Skeletal muscle satellite cell (primary cell): ENCODE results near the gene ANP32B.
A peak's percentile ranks its signal among the peaks of the same experiment; 100 is the strongest.

Experiments
- H3K27me3 ChIP-seq: 2 replicates; pipeline ENCODE4 v1.7.0; 2013; ENCODE audit warnings: low read length; ENCODE audit not compliant: control insufficient read depth, insufficient read depth
- H3K36me3 ChIP-seq: 2 replicates; pipeline ENCODE4 v1.7.0; 2013; ENCODE audit warnings: mild to moderate bottlenecking, control low read depth, low read length; ENCODE audit not compliant: insufficient read depth
- H3K4me1 ChIP-seq: 2 replicates; pipeline ENCODE4 v1.7.0; 2013; ENCODE audit warnings: low read length; ENCODE audit not compliant: control insufficient read depth, insufficient read depth
- H3K4me2 ChIP-seq: 2 replicates; pipeline ENCODE4 v1.7.0; 2013; ENCODE audit warnings: mild to moderate bottlenecking, low read length
- H3K4me3 ChIP-seq: 2 replicates; pipeline ENCODE4 v1.7.0; 2013; ENCODE audit warnings: low read length
- H3K9ac ChIP-seq: 2 replicates; pipeline ENCODE4 v1.7.0; 2013; ENCODE audit warnings: mild to moderate bottlenecking, low read depth, low read length, moderate library complexity
- H3K9me3 ChIP-seq: replicated peaks from 2 replicates; pipeline ENCODE4 v1.7.0; 2013; ENCODE audit warnings: mild to moderate bottlenecking, control low read depth, low read length

The ANP32B gene

GRCh38 chr9:98038958-98039357, 55.8 kb downstream of the ANP32B start:
- H3K27me3 ChIP-seq, result no peaks in the 10 kb centered on the region
- no peaks in the 10 kb centered on the region for H3K36me3 ChIP-seq
- H3K4me2 ChIP-seq, result no peak overlapping the region
- no peak overlapping the region for H3K9ac ChIP-seq
- H3K4me3 ChIP-seq, result no peak overlapping the region
- H3K4me1 ChIP-seq, result peaks cover 31% of the 10 kb centered on the region
- H3K9me3 ChIP-seq, result no peaks in the 10 kb centered on the region

GRCh38 chr9:98039607-98040017, 56.5 kb downstream of the ANP32B start:
- Histone ChIP-seq H3K27me3 (no peaks in the 10 kb centered on the region), H3K4me3 (no peak overlapping the region), H3K36me3 (no peaks in the 10 kb centered on the region), H3K9me3 (no peaks in the 10 kb centered on the region), H3K9ac (no peak overlapping the region), H3K4me2 (no peak overlapping the region), H3K4me1 (peaks cover 31% of the 10 kb centered on the region)

GRCh38 chr9:98040212-98040611, 57.1 kb downstream of the ANP32B start:
- Histone ChIP-seq H3K9me3 (no peaks in the 10 kb centered on the region), H3K27me3 (no peaks in the 10 kb centered on the region), H3K4me3 (no peak overlapping the region), H3K9ac (no peak overlapping the region), H3K4me1 (peaks cover 31% of the 10 kb centered on the region), H3K36me3 (no peaks in the 10 kb centered on the region), H3K4me2 (no peak overlapping the region)

GRCh38 chr9:98043915-98044314, 60.8 kb downstream of the ANP32B start:
- H3K9ac ChIP-seq, result no peak overlapping the region
- no peaks in the 10 kb centered on the region for H3K36me3 ChIP-seq
- no peaks in the 10 kb centered on the region for H3K9me3 ChIP-seq
- H3K4me2 ChIP-seq, result no peak overlapping the region
- no peaks in the 10 kb centered on the region for H3K27me3 ChIP-seq
- H3K4me1 ChIP-seq, result peaks cover 16% of the 10 kb centered on the region
- no peak overlapping the region for H3K4me3 ChIP-seq

GRCh38 chr9:98045234-98046179, 62.4 kb downstream of the ANP32B start:
- Histone ChIP-seq H3K4me1 (peaks cover 12% of the 10 kb centered on the region), H3K4me2 (peak overlapping the region; percentile 76), H3K36me3 (no peaks in the 10 kb centered on the region), H3K9ac (peak overlapping the region; percentile 71), H3K9me3 (no peaks in the 10 kb centered on the region), H3K4me3 (peak overlapping the region; percentile 68), H3K27me3 (no peaks in the 10 kb centered on the region)

GRCh38 chr9:98046180-98046543, 63.0 kb downstream of the ANP32B start:
- no peaks in the 10 kb centered on the region for H3K27me3 ChIP-seq

GRCh38 chr9:98047002-98047401, 63.9 kb downstream of the ANP32B start:
- H3K4me2 ChIP-seq, result no peak overlapping the region
- no peak overlapping the region for H3K4me3 ChIP-seq
- H3K36me3 ChIP-seq, result no peaks in the 10 kb centered on the region
- no peaks in the 10 kb centered on the region for H3K9me3 ChIP-seq
- no peak overlapping the region for H3K9ac ChIP-seq
- no peaks in the 10 kb centered on the region for H3K27me3 ChIP-seq
- peaks cover 12% of the 10 kb centered on the region for H3K4me1 ChIP-seq

More at GRCh38 chr9:98046180-98046543, 63.0 kb downstream of the ANP32B start:
- H3K9me3 ChIP-seq, result no peaks in the 10 kb centered on the region
- H3K9ac ChIP-seq, result peak overlapping the region; percentile 71
- peaks cover 12% of the 10 kb centered on the region for H3K4me1 ChIP-seq
- H3K36me3 ChIP-seq, result no peaks in the 10 kb centered on the region
- H3K4me2 ChIP-seq, result peak overlapping the region; percentile 76
- H3K4me3 ChIP-seq, result peak overlapping the region; percentile 68

GRCh38 chr9:98049288-98050072, 66.3 kb downstream of the ANP32B start:
- Histone ChIP-seq H3K4me2 (no peak overlapping the region), H3K9ac (no peak overlapping the region), H3K4me1 (peaks cover 12% of the 10 kb centered on the region), H3K36me3 (no peaks in the 10 kb centered on the region), H3K4me3 (no peak overlapping the region), H3K9me3 (no peaks in the 10 kb centered on the region), H3K27me3 (no peaks in the 10 kb centered on the region)

- Histone ChIP-seq H3K27me3 (no peaks in the 10 kb centered on the region), H3K4me3 (no peak overlapping the region), H3K4me1 (peaks cover 7% of the 10 kb centered on the region), H3K9ac (no peak overlapping the region), H3K4me2 (no peak overlapping the region), H3K36me3 (no peaks in the 10 kb centered on the region), H3K9me3 (no peaks in the 10 kb centered on the region)
Observed at GRCh38 chr9:98050351-98050750, 67.2 kb downstream of the ANP32B start.

- Histone ChIP-seq H3K4me1 (peaks cover 20% of the 10 kb centered on the region), H3K9ac (no peak overlapping the region), H3K36me3 (peaks cover 5% of the 10 kb centered on the region), H3K9me3 (no peaks in the 10 kb centered on the region), H3K4me2 (no peak overlapping the region), H3K27me3 (no peaks in the 10 kb centered on the region), H3K4me3 (no peak overlapping the region)
Observed at GRCh38 chr9:98054376-98054951, 71.3 kb downstream of the ANP32B start.
